ENCODE results near the gene LIN7B.
"Not testable (repeated sequence)": the region's sequence is repeated elsewhere in the genome, so short reads cannot be mapped to it uniquely, and the experiment has no call there.

The LIN7B gene, protein sequence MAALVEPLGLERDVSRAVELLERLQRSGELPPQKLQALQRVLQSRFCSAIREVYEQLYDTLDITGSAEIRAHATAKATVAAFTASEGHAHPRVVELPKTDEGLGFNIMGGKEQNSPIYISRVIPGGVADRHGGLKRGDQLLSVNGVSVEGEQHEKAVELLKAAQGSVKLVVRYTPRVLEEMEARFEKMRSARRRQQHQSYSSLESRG

GRCh38 chr19:49113762-49114629 is at the start of gene LIN7B:
TSS of gene LIN7B (plus strand) at chr19:49114370. CDS start at chr19:49114405, 35 bp downstream.
- no peaks in the 10 kb centered on the region for H3K27me3 Mint-ChIP-seq
- H3K4me1 Mint-ChIP-seq, result peaks cover 29 to 47% of the 10 kb centered on the region in 2 donors
- H3K4me3 Mint-ChIP-seq, result peak within 1 kb of the TSS; percentile 81 to 82
- peak; percentile 72 for ATAC-seq (replicated peaks)
- H3K36me3 Mint-ChIP-seq, result peaks cover 17 to 18% of the 10 kb centered on the region in 2 donors
- peak; percentile 74 for DNase-seq
- H3K9me3 Mint-ChIP-seq, result no peaks in the 10 kb centered on the region
- H3K27ac Mint-ChIP-seq, result no peak within 1 kb of the TSS

GRCh38 chr19:49064768-49065611 is 49.2 kb upstream of the LIN7B start, which contains the start of gene NTF4:
TSS of gene NTF4 (minus strand) at chr19:49064818. CDS start at chr19:49061997, 2,821 bp downstream.
- Mint-ChIP-seq H3K27ac (no peak within 1 kb of the TSS), H3K4me1 (peaks cover 4 to 6% of the 10 kb centered on the region in 2 donors), H3K27me3 (peaks cover 55 to 78% of the 10 kb centered on the region in 2 donors), H3K9me3 (peaks cover 5% of the 10 kb centered on the region in 2 donors), H3K36me3 (no peaks in the 10 kb centered on the region), H3K4me3 (peak within 1 kb of the TSS in 1 of 2 donors; percentile 11)
- DNase-seq, result no peak
- ATAC-seq (replicated peaks), result no peak

DNA sequence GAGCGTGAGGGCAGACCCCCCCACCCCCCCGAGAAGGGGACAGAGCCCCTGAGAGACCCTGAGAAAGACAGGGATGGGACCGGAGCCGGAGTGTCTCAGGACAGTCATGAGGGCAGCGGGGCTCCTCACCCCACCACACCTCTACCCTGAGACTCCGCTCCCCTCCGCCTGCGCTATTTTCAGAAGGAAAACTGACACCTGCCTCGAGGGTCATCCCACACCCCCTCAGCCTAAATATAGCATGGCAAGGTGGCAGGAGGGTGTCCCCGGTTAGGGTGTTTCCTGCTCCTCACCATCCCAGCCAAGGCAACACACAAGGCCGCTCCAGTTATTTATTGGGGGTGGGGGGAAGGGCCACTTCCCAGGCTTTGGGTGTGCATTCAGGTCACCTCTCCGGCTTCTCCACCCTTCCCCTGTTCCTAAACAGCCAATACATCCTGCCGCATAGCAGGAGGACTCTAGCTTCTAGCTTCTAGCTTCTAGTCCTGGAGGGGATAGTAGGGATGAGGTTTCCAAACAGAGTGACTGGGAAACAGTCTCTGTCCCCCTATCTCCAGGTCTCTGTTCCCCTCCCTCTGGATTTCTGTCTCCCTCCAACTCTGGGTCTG is 48.2 kb upstream of the LIN7B start:
- ATAC-seq (replicated peaks) (no peak), DNase-seq (no peak)
- Mint-ChIP-seq H3K4me1 (peaks cover 4 to 6% of the 10 kb centered on the region in 2 donors), H3K27me3 (peaks cover 56 to 78% of the 10 kb centered on the region in 2 donors), H3K36me3 (peaks cover 3 to 6% of the 10 kb centered on the region in 2 donors), H3K27ac (no peak overlapping the region), H3K4me3 (no peak overlapping the region), H3K9me3 (peaks cover 7 to 10% of the 10 kb centered on the region in 2 donors)

- H3K4me3 Mint-ChIP-seq, result no peak overlapping the region
- ATAC-seq (replicated peaks), result no peak
- H3K36me3 Mint-ChIP-seq, result peaks cover 3 to 6% of the 10 kb centered on the region in 2 donors
- no peak overlapping the region for H3K27ac Mint-ChIP-seq
- no peak for DNase-seq
- H3K27me3 Mint-ChIP-seq, result peaks cover 50 to 81% of the 10 kb centered on the region in 2 donors
- peaks cover 7 to 10% of the 10 kb centered on the region in 2 donors for H3K9me3 Mint-ChIP-seq
- peaks cover 4 to 5% of the 10 kb centered on the region in 2 donors for H3K4me1 Mint-ChIP-seq
Observed at GRCh38 chr19:49067554-49067953, 46.6 kb upstream of the LIN7B start.

- no peak overlapping the region for H3K4me3 Mint-ChIP-seq
- peaks cover 4 to 15% of the 10 kb centered on the region in 2 donors for H3K36me3 Mint-ChIP-seq
- no peak for DNase-seq
- no peak overlapping the region for H3K27ac Mint-ChIP-seq
- no peak for ATAC-seq (replicated peaks)
- peaks cover 8 to 10% of the 10 kb centered on the region in 2 donors for H3K9me3 Mint-ChIP-seq
- H3K4me1 Mint-ChIP-seq, result peaks cover 11 to 20% of the 10 kb centered on the region in 2 donors
- peaks cover 64 to 84% of the 10 kb centered on the region in 2 donors for H3K27me3 Mint-ChIP-seq
Observed at GRCh38 chr19:49069026-49069425, 45.1 kb upstream of the LIN7B start.

DNA sequence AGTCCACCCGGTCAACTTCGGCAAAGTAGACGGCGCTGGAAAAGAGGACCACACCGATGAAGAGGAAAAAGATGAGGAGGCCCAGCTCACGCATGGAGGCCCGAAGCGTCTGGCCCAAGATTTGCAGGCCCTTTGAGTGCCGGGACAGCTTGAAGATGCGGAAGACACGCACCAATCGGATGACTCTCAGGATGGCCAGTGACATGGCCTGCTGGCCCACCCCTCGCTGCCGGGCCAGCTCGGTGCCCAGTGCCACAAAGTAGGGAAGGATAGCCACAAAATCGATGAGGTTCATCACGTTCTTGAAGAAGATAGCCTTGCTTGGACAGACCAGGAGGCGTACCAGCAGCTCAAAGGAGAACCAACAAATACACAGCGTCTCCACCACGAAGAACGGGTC is 43.8 kb upstream of the LIN7B start:
- DNase-seq (no peak), ATAC-seq (replicated peaks) (no peak)
- no peak overlapping the region for H3K4me3 Mint-ChIP-seq
- H3K4me1 Mint-ChIP-seq, result peaks cover 12 to 19% of the 10 kb centered on the region in 2 donors
- peaks cover 65 to 88% of the 10 kb centered on the region in 2 donors for H3K27me3 Mint-ChIP-seq
- H3K9me3 Mint-ChIP-seq, result peaks cover 8 to 10% of the 10 kb centered on the region in 2 donors
- H3K36me3 Mint-ChIP-seq, result peaks cover 4 to 15% of the 10 kb centered on the region in 2 donors
- H3K27ac Mint-ChIP-seq, result no peak overlapping the region

DNA sequence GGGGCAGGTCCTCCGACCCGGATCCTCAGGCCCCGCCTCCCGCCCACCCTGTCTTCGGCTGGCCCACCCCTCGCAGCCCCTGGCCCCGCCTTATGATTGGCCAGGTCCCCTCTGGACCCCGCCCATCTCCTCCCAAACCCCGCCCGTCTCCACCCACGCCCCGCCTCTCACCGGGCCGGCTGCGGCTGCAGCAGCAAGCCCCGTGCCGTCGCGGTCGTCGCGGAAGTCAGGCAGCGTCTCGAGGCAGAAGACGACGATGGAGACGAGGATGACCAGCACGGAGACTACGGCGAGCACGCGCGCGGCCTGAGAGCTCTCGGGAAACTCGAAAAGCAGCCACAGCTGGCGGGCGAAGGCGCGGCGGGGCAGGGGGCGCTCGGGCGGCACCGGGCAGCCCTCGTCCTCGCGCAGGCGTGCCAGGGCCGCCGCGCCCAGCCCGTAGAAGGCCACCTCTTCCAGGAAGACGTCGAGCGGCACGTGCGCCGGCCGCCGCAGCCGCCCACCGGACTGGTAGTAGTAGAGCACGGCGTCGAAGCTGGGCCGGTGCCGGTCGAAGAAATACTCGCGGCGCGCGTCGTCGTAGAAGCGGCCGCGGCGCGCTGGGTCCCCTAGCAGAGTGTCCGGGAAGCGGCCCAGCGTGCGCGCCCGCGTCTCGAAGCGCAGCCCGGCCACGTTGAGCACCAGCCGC is 42.2 kb upstream of the LIN7B start:
- peak overlapping the region in 1 of 2 donors; percentile 31 for H3K4me3 Mint-ChIP-seq
- no peak for ATAC-seq (replicated peaks)
- DNase-seq, result no peak
- peaks cover 61 to 84% of the 10 kb centered on the region in 2 donors for H3K27me3 Mint-ChIP-seq
- no peak overlapping the region for H3K27ac Mint-ChIP-seq
- H3K36me3 Mint-ChIP-seq, result peaks cover 4 to 15% of the 10 kb centered on the region in 2 donors
- peaks cover 9 to 16% of the 10 kb centered on the region in 2 donors for H3K4me1 Mint-ChIP-seq
- H3K9me3 Mint-ChIP-seq, result peaks cover 8 to 10% of the 10 kb centered on the region in 2 donors

DNA sequence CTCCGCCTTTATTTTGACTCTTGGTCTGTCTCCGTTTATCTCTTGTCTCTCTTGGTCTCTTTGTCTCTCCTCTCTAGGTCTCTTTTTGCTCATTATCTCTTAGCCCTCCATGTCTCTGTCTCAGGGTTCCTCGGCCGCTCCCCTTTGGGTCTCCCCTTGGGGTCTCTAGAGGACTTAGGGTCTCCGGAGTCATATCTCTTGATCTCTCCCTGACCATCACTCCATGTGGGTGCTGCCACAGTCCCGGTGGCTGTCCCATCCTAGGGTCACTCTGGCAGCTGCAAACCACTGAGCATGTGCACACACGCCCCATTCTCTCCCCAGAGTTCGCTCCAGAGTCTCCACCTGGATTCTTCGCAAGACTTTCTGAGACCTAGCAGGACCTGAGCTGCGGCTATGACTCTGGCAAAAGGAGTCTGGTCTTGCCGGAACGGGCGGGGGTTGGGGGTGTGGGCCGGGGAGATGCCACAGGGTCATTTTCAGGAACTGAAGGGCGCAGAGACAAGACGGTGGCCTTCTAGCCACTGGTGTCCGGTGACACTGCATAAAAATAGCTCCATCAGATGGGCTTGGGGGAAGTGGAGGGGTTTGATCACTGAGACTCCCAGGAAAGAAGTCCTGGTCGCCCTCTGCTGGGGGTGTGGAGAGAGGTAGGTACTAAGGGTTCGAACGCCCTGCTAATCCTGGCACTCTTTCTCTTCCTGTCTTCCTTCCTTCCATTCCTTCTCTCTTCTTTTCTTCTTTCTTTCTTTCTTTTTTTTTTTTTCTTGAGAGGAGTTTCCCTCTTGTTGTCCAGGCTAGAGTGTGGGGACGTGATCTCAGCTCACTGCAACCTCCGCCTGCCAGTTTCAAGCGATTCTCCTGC is 40.4 kb upstream of the LIN7B start:
- H3K9me3 Mint-ChIP-seq, result peaks cover 8 to 10% of the 10 kb centered on the region in 2 donors
- peaks cover 9 to 16% of the 10 kb centered on the region in 2 donors for H3K4me1 Mint-ChIP-seq
- ATAC-seq (replicated peaks), result no peak
- peak overlapping the region; percentile 68 for H3K27ac Mint-ChIP-seq
- peaks cover 4 to 15% of the 10 kb centered on the region in 2 donors for H3K36me3 Mint-ChIP-seq
- H3K27me3 Mint-ChIP-seq, result peaks cover 52 to 74% of the 10 kb centered on the region in 2 donors
- no peak for DNase-seq
- H3K4me3 Mint-ChIP-seq, result peak overlapping the region; percentile 70 to 72

GRCh38 chr19:49074869-49075268 is 39.3 kb upstream of the LIN7B start:
- Mint-ChIP-seq H3K27me3 (peaks cover 41 to 62% of the 10 kb centered on the region in 2 donors), H3K4me1 (peaks cover 9 to 16% of the 10 kb centered on the region in 2 donors), H3K36me3 (peaks cover 4 to 15% of the 10 kb centered on the region in 2 donors)
- H3K9me3 Mint-ChIP-seq; H3K4me3 Mint-ChIP-seq; DNase-seq; ATAC-seq (replicated peaks); H3K27ac Mint-ChIP-seq: not testable (repeated sequence)

GRCh38 chr19:49080392-49080791 is 33.8 kb upstream of the LIN7B start:
- Mint-ChIP-seq H3K9me3 (no peaks in the 10 kb centered on the region), H3K4me3 (no peak overlapping the region), H3K27ac (no peak overlapping the region), H3K4me1 (peaks cover 6 to 8% of the 10 kb centered on the region in 2 donors), H3K36me3 (peaks cover 2 to 4% of the 10 kb centered on the region in 2 donors), H3K27me3 (peaks cover 11 to 24% of the 10 kb centered on the region in 2 donors)
- no peak for ATAC-seq (replicated peaks)
- no peak for DNase-seq

- DNase-seq (no peak), ATAC-seq (replicated peaks) (no peak)
- Mint-ChIP-seq H3K9me3 (no peaks in the 10 kb centered on the region), H3K27ac (no peak overlapping the region), H3K4me1 (peaks cover 8 to 12% of the 10 kb centered on the region in 2 donors), H3K27me3 (peaks cover 2 to 15% of the 10 kb centered on the region in 2 donors), H3K4me3 (no peak overlapping the region), H3K36me3 (peaks cover 9 to 10% of the 10 kb centered on the region in 2 donors)
Observed at GRCh38 chr19:49081273-49081672, 32.9 kb upstream of the LIN7B start.

Measured in stimulated activated naive B cell treated with anti-CD40 and anti-IgM and Interleukin-4, amounts not matched to agents 10 μg/mL and 1 μg/mL and 100 μg/mL, for 72 hours (primary cell).